ENCODE measurements around the gene SAMHD1.
A peak's percentile ranks its signal among the peaks of the same experiment; 100 is the strongest.

SAMHD1 gene

GRCh38 chr20:36887752-36888090 is 63.8 kb downstream of the SAMHD1 start:
- Histone ChIP-seq H3K27me3 (ENCODE audit: insufficient read depth, low read length, poor library complexity) (no peaks in the 10 kb centered on the region), H3K36me3 (ENCODE audit: insufficient read depth, low read length) (no peaks in the 10 kb centered on the region), H2AFZ (ENCODE audit: low read depth, low read length) (peak overlapping the region; percentile 42), H3K4me3 (ENCODE audit: low read depth in 1 of 2, low read length in 2 of 2) (no peak overlapping the region), H4K20me1 (ENCODE audit: insufficient read depth, low read length) (no peaks in the 10 kb centered on the region), H3K9me3 (ENCODE audit: insufficient read depth, low read length, severe bottlenecking) (no peaks in the 10 kb centered on the region), H3K27ac (ENCODE audit: low read length) (no peak overlapping the region), H3K9ac (ENCODE audit: low read depth, low read length) (no peak overlapping the region), H3K4me1 (ENCODE audit: insufficient read depth, low read length) (peaks cover 9% of the 10 kb centered on the region), H3K4me2 (ENCODE audit: insufficient read depth, low read length) (no peak overlapping the region), H3K79me2 (ENCODE audit: insufficient read depth, low read length) (no peaks in the 10 kb centered on the region)
- ATAC-seq (ENCODE audit: insufficient read depth, low read depth): no peak
- no peak for DNase-seq
- TF ChIP-seq EZH2 (IDR thresholded peaks at IDR 0.05; ENCODE audit: borderline replicate concordance, low read depth, low read length, severe bottlenecking): no peak
- TF ChIP-seq, protein P1, sequence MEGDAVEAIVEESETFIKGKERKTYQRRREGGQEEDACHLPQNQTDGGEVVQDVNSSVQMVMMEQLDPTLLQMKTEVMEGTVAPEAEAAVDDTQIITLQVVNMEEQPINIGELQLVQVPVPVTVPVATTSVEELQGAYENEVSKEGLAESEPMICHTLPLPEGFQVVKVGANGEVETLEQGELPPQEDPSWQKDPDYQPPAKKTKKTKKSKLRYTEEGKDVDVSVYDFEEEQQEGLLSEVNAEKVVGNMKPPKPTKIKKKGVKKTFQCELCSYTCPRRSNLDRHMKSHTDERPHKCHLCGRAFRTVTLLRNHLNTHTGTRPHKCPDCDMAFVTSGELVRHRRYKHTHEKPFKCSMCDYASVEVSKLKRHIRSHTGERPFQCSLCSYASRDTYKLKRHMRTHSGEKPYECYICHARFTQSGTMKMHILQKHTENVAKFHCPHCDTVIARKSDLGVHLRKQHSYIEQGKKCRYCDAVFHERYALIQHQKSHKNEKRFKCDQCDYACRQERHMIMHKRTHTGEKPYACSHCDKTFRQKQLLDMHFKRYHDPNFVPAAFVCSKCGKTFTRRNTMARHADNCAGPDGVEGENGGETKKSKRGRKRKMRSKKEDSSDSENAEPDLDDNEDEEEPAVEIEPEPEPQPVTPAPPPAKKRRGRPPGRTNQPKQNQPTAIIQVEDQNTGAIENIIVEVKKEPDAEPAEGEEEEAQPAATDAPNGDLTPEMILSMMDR (IDR thresholded peaks at IDR 0.05; ENCODE audit: borderline replicate concordance, extremely low read depth, low read length, poor library complexity, severe bottlenecking): no peak

GRCh38 chr20:36886859-36887751 is 64.4 kb downstream of the SAMHD1 start:
- no peak for TF ChIP-seq EZH2 (IDR thresholded peaks at IDR 0.05; ENCODE audit: borderline replicate concordance, low read depth, low read length, severe bottlenecking)
- TF ChIP-seq, protein P1 (IDR thresholded peaks at IDR 0.05; ENCODE audit: borderline replicate concordance, extremely low read depth, low read length, poor library complexity, severe bottlenecking): peak; percentile 100
- 0 out of 2 replicates have a peak overlapping the region, but pooled peaks have one; percentile 7 for H3K9ac ChIP-seq (ENCODE audit: low read depth, low read length)
- H3K9me3 ChIP-seq (ENCODE audit: insufficient read depth, low read length, severe bottlenecking): no peaks in the 10 kb centered on the region
- ATAC-seq (ENCODE audit: insufficient read depth, low read depth): peak; percentile 96
- H3K4me2 ChIP-seq (ENCODE audit: insufficient read depth, low read length): peak overlapping the region; percentile 49
- no peak overlapping the region for H3K27ac ChIP-seq (ENCODE audit: low read length)
- H4K20me1 ChIP-seq (ENCODE audit: insufficient read depth, low read length): no peaks in the 10 kb centered on the region
- H3K36me3 ChIP-seq (ENCODE audit: insufficient read depth, low read length): no peaks in the 10 kb centered on the region
- peak overlapping the region; percentile 71 for H2AFZ ChIP-seq (ENCODE audit: low read depth, low read length)
- H3K79me2 ChIP-seq (ENCODE audit: insufficient read depth, low read length): no peaks in the 10 kb centered on the region
- peaks cover 9% of the 10 kb centered on the region for H3K4me1 ChIP-seq (ENCODE audit: insufficient read depth, low read length)
- H3K27me3 ChIP-seq (ENCODE audit: insufficient read depth, low read length, poor library complexity): no peaks in the 10 kb centered on the region
- no peak overlapping the region for H3K4me3 ChIP-seq (ENCODE audit: low read depth in 1 of 2, low read length in 2 of 2)
- DNase-seq: peak; percentile 87

DNA sequence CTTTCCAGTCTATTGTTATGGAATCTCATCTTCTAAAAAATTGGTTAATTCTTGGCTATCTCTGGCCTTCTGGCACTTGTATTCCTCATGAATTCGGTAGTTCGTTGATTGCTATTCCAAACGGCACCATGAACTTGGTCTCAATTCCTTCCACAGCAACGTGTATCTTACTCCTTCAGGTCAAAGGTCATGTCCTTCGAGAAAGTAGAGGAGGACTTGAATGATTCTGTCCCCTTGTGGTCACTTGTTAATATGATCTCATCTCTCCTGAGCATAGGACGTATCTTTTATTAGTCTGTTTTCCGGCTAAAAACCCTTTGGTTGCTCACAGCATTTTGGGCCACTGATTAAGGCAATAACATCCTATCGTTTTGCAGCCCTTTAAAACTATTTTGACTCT is 66.2 kb downstream of the SAMHD1 start:
- Histone ChIP-seq H4K20me1 (ENCODE audit: insufficient read depth, low read length) (no peaks in the 10 kb centered on the region), H3K4me2 (ENCODE audit: insufficient read depth, low read length) (no peak overlapping the region), H3K27ac (ENCODE audit: low read length) (no peak overlapping the region), H3K27me3 (ENCODE audit: insufficient read depth, low read length, poor library complexity) (no peaks in the 10 kb centered on the region), H3K4me1 (ENCODE audit: insufficient read depth, low read length) (peaks cover 9% of the 10 kb centered on the region), H3K9ac (ENCODE audit: low read depth, low read length) (no peak overlapping the region), H3K36me3 (ENCODE audit: insufficient read depth, low read length) (no peaks in the 10 kb centered on the region), H3K79me2 (ENCODE audit: insufficient read depth, low read length) (no peaks in the 10 kb centered on the region), H2AFZ (ENCODE audit: low read depth, low read length) (no peak overlapping the region), H3K4me3 (ENCODE audit: low read depth in 1 of 2, low read length in 2 of 2) (no peak overlapping the region), H3K9me3 (ENCODE audit: insufficient read depth, low read length, severe bottlenecking) (no peaks in the 10 kb centered on the region)
- no peak for TF ChIP-seq EZH2 (IDR thresholded peaks at IDR 0.05; ENCODE audit: borderline replicate concordance, low read depth, low read length, severe bottlenecking)
- TF ChIP-seq, protein P1 (IDR thresholded peaks at IDR 0.05; ENCODE audit: borderline replicate concordance, extremely low read depth, low read length, poor library complexity, severe bottlenecking): no peak
- no peak for ATAC-seq (ENCODE audit: insufficient read depth, low read depth)
- no peak for DNase-seq

Data from DND-41 (cell line).